ENCODE measurements around the gene SOCS3. TPM values are rescaled to one million over a fixed set of nuclear protein-coding genes. Genes with fewer than 3 reads are reported as not detected.

Gene SOCS3
- total RNA-seq, 1 experiment from 2014 or later: 103 TPM

DNA sequence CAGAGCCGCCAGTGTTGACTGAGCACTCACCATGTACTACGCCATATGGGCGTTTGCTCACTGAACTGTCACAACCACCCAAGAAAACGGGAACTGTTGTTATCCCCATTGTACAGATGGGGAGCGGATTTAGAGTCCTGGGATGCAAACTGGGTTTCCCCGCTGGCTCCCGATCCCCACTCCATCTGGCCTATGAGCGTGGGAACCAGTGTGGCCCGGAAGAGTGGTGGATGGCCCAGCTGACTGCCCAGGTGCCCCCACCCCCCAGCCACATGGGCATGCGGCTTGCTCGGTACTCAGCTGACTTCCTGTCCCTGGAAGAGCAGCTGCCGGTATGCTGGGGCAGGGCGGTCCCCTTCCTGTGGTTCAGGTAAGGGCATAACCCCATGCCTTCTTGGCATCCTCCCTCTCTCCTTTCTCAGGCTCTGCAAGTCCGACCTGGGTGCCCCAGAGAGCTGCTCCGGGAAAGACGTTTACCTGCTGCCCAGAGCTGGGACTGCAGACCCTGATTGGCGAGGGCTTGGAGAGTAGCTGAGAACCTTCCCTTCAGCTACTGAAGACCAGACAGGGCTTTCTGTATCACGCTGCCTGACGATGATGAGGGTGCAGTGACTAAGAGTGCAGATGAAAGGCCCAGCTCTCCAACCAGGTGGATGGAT lies 16.2 kb downstream of the SOCS3 start:
- Histone ChIP-seq H3K27ac (ENCODE audit: low read length) (peak overlapping the region; percentile 97), H3K9ac (ENCODE audit: low read length) (peak overlapping the region; percentile 89), H3K9me3 (ENCODE audit: low read length) (no peaks in the 10 kb centered on the region), H3K4me1 (ENCODE audit: insufficient read depth, low read length) (peaks cover 59% of the 10 kb centered on the region), H3K4me3 (ENCODE audit: low read length) (peak overlapping the region; percentile 60; the same call in 1 of the 2 replicates), H3K79me2 (ENCODE audit: low read length) (no peaks in the 10 kb centered on the region), H3K36me3 (ENCODE audit: low read depth, low read length) (no peaks in the 10 kb centered on the region), H3K27me3 (ENCODE audit: low read length) (no peaks in the 10 kb centered on the region), H3K4me2 (ENCODE audit: low read length) (peak overlapping the region; percentile 89), H3F3A (ENCODE audit: low read length, unreplicated experiment) (peaks cover 14% of the 10 kb centered on the region), H3K9me2 (replicated peaks; ENCODE audit: low read length) (no peaks in the 10 kb centered on the region), H4K20me1 (ENCODE audit: low read length) (no peaks in the 10 kb centered on the region), H2AFZ (ENCODE audit: low read length) (no peak overlapping the region)
- ATAC-seq: no peak
- TF ChIP-seq CTCF (conservative IDR thresholded peaks at IDR 0.05; ENCODE audit: low read depth, low read length): no peak
- TF ChIP-seq EZH2 (IDR thresholded peaks at IDR 0.05; ENCODE audit: low read length, unreplicated experiment): no peak
- no peak for TF ChIP-seq EZH2phosphoT487 (IDR thresholded peaks at IDR 0.05; ENCODE audit: borderline replicate concordance, low read length)
- ChIA-PET POLR2A (ENCODE audit: unreplicated experiment) (interaction anchor here (0.6 kb wide), 1 partner anchor 1059 kb away, joined by 3 read pairs; no protein-coding TSS in a partner anchor), CTCF (interaction anchor here (0.6 kb wide), 1 partner anchor 73 kb away, joined by 3 read pairs; no protein-coding TSS in a partner anchor)
- intact Hi-C loops (cut with micrococcal nuclease): loop anchor here (1.0 kb wide), 1 partner anchor 29 kb away; no protein-coding TSS in a partner anchor
- BruUV-seq (replicated peaks): no TSS peak
- no peak for DNase-seq

DNA sequence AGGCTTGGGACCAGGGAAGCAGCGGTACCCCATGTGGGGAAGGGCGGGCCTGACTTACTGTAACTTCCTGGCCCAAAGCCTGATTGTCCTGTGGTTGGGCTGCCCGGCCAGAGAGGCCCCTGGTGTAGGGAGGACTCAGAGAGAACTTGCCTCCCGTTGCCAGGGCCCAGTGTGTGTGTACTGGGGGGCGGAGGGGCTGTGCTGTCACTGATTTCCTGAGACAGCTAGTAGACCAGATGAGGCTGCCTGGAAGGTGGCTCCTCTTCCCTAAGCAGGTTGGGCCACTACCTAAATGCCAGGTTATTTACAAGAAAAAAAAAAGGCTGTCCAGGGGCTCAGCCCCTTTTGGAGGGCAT lies 16.7 kb downstream of the SOCS3 start:
- H3K4me3 ChIP-seq (ENCODE audit: low read length): peak overlapping the region; percentile 60; the same call in 1 of the 2 replicates
- intact Hi-C loops (cut with micrococcal nuclease): loop anchor here (1.0 kb wide), 1 partner anchor 29 kb away; no protein-coding TSS in a partner anchor
- CTCF ChIA-PET: interaction anchor here (0.8 to 1.4 kb wide), 2 partner anchors 18 to 28 kb away, joined by 3 to 4 read pairs; no protein-coding TSS in a partner anchor
- H3F3A ChIP-seq (ENCODE audit: low read length, unreplicated experiment): peaks cover 14% of the 10 kb centered on the region
- POLR2A ChIA-PET (ENCODE audit: unreplicated experiment): interaction anchor here (0.5 to 0.9 kb wide), 3 partner anchors 9 to 1155 kb away, joined by 3 to 7 read pairs (median 3); no protein-coding TSS in a partner anchor
- TF ChIP-seq CTCF (conservative IDR thresholded peaks at IDR 0.05; ENCODE audit: low read depth, low read length): no peak
- TF ChIP-seq EZH2 (IDR thresholded peaks at IDR 0.05; ENCODE audit: low read length, unreplicated experiment): no peak
- TF ChIP-seq EZH2phosphoT487 (IDR thresholded peaks at IDR 0.05; ENCODE audit: borderline replicate concordance, low read length): no peak
- H3K4me1 ChIP-seq (ENCODE audit: insufficient read depth, low read length): peaks cover 64% of the 10 kb centered on the region
- H2AFZ ChIP-seq (ENCODE audit: low read length): no peak overlapping the region
- no peaks in the 10 kb centered on the region for H4K20me1 ChIP-seq (ENCODE audit: low read length)
- peak overlapping the region; percentile 89 for H3K9ac ChIP-seq (ENCODE audit: low read length)
- no TSS peak for BruUV-seq (replicated peaks)
- peaks cover 5% of the 10 kb centered on the region; the same call in 1 of the 2 replicates for H3K79me2 ChIP-seq (ENCODE audit: low read length)
- DNase-seq (peak; percentile 79), ATAC-seq (peak; percentile 48)
- H3K27me3 ChIP-seq (ENCODE audit: low read length): no peaks in the 10 kb centered on the region
- peak overlapping the region; percentile 89 for H3K4me2 ChIP-seq (ENCODE audit: low read length)
- H3K9me2 ChIP-seq (replicated peaks; ENCODE audit: low read length): no peaks in the 10 kb centered on the region
- H3K9me3 ChIP-seq (ENCODE audit: low read length): no peaks in the 10 kb centered on the region
- peak overlapping the region; percentile 97 for H3K27ac ChIP-seq (ENCODE audit: low read length)
- H3K36me3 ChIP-seq (ENCODE audit: low read depth, low read length): no peaks in the 10 kb centered on the region

Measured in PC-3 (cell line).